Osteocyte (in vitro differentiated cells): ENCODE data around the gene VAMP2. TPM values are rescaled to one million over a fixed set of nuclear protein-coding genes. Genes with fewer than 3 reads are reported as not detected.

Source experiments
- DNase-seq: peaks from one replicate; pipeline ENCODE4 v3.0.0; 2021; ENCODE audit warnings: mixed read lengths; ENCODE audit not compliant: unreplicated experiment; ENCODE audit errors: extremely low spot score
- H3K27ac Mint-ChIP-seq: one replicate; pipeline ENCODE4 v1.8.0; 2021; ENCODE audit warnings: mild to moderate bottlenecking, mixed read lengths; ENCODE audit not compliant: unreplicated experiment
- H3K27me3 Mint-ChIP-seq: one replicate; pipeline ENCODE4 v1.8.0; 2021; ENCODE audit warnings: mixed read lengths; ENCODE audit not compliant: unreplicated experiment
- H3K36me3 Mint-ChIP-seq: one replicate; pipeline ENCODE4 v1.8.0; 2021; ENCODE audit warnings: mixed read lengths; ENCODE audit not compliant: unreplicated experiment
- H3K4me1 Mint-ChIP-seq: one replicate; pipeline ENCODE4 v1.8.0; 2021; ENCODE audit warnings: mixed read lengths; ENCODE audit not compliant: unreplicated experiment
- H3K4me3 Mint-ChIP-seq: one replicate; pipeline ENCODE4 v1.8.0; 2021; ENCODE audit warnings: mild to moderate bottlenecking, moderate library complexity, mixed read lengths; ENCODE audit not compliant: unreplicated experiment
- H3K9me3 Mint-ChIP-seq: one replicate; pipeline ENCODE4 v1.8.0; 2021; ENCODE audit warnings: mixed read lengths; ENCODE audit not compliant: unreplicated experiment
- microRNA-seq: library from miRNA; unstranded; fragments of <30 nt; microRNA quantifications from one replicate; pipeline ENCODE4 v1.1.0, GENCODE V29; 2020; ENCODE audit not compliant: unreplicated experiment
- total RNA-seq: library from RNA; stranded (reverse); gene quantifications from 2 replicates; pipeline ENCODE4 v1.2.1, GENCODE V29; 2021
- TF ChIP-seq, protein P1 (sequence below): fragments of 200-600 bp; sonication (generic); IDR thresholded peaks from 2 replicates; pipeline ENCODE4 v1.5.0; 2021; ENCODE audit warnings: antibody characterized with exemption, mild to moderate bottlenecking, moderate library complexity

VAMP2 gene
- total RNA-seq, 1 donor from 2014 or later, result 70.0 TPM

DNA sequence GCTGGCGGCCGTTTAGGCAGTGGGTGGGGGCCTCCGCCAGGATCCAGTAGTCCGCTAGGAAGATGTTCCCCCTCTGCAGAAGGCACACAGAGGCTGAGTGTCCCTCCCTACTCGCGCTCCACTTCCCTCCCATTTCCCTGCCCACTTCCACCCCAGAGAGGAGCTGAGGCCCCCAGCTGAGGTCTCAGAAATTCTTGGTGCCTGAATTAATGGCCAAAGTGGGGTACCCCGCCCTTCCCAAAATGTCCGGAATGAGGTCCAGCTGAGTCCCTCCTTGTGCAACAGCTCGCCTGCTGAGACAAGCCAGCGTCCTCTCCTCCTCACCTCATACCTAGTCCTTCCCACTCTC is 52.3 kb downstream of the VAMP2 start:
- no peak overlapping the region for H3K4me3 Mint-ChIP-seq
- peaks cover 8% of the 10 kb centered on the region for H3K4me1 Mint-ChIP-seq

DNA sequence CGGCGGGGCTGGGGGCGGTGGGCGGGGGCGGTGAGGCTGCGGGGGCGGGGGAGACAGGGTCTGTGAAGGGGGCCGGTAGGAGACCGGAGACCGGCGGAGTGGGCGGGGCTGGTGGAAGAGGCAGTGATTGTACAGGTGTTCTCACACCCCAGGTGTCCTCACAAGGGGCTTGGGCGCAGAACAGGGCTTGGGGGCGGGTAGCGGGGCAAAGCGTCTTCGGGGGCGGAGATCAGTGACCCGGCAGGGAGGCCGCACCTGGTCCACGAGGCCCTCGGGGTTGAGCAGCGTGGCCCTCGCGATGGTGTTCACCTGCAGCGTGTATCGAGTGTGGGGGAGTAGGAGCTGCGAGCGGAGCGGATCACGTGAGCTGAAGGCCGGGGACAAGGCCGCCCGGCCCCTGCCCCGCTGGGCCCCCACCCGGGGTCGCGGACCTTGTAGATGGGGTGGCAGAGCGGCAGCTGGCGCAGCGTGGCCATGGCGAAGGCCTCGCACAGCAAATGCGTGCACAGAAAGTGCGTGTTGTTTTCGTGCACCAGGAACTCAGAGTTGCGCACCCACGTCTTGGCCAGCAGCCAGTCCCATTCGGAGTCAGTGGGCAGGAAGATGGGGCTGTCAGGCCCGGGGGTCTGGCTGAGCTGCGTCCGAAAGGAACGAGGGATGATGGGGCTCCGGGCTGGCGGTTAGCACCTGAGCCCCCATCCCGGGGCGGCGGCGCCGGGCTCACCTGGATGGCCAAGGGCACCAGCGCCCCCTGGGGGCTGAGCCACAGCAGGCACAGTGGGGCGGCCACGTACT is 52.9 kb downstream of the VAMP2 start:
- peaks cover 49% of the 10 kb centered on the region for H3K27me3 Mint-ChIP-seq
- H3K4me3 Mint-ChIP-seq, result no peak overlapping the region
- H3K4me1 Mint-ChIP-seq, result peaks cover 8% of the 10 kb centered on the region
- H3K27ac Mint-ChIP-seq, result no peak overlapping the region
- TF ChIP-seq, protein P1, sequence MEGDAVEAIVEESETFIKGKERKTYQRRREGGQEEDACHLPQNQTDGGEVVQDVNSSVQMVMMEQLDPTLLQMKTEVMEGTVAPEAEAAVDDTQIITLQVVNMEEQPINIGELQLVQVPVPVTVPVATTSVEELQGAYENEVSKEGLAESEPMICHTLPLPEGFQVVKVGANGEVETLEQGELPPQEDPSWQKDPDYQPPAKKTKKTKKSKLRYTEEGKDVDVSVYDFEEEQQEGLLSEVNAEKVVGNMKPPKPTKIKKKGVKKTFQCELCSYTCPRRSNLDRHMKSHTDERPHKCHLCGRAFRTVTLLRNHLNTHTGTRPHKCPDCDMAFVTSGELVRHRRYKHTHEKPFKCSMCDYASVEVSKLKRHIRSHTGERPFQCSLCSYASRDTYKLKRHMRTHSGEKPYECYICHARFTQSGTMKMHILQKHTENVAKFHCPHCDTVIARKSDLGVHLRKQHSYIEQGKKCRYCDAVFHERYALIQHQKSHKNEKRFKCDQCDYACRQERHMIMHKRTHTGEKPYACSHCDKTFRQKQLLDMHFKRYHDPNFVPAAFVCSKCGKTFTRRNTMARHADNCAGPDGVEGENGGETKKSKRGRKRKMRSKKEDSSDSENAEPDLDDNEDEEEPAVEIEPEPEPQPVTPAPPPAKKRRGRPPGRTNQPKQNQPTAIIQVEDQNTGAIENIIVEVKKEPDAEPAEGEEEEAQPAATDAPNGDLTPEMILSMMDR, result peak; percentile 76
- H3K36me3 Mint-ChIP-seq, result no peaks in the 10 kb centered on the region
- H3K9me3 Mint-ChIP-seq, result no peaks in the 10 kb centered on the region
- DNase-seq, result no peak

More for the DNA sequence above, 52.3 kb downstream of the VAMP2 start:
- H3K9me3 Mint-ChIP-seq, result no peaks in the 10 kb centered on the region
- no peak overlapping the region for H3K27ac Mint-ChIP-seq
- no peaks in the 10 kb centered on the region for H3K36me3 Mint-ChIP-seq
- no peak for DNase-seq
- TF ChIP-seq, protein P1, result no peak
- peaks cover 54% of the 10 kb centered on the region for H3K27me3 Mint-ChIP-seq

Small RNAs within 50 kb of the gene (microRNA-seq; reads per million reads assigned to microRNA genes)
- gene MIR4521 (9.9 reads per million, percentile 13 among the genes with 10 or more reads in this experiment), gene MIR6883 (not detected)

Other genes with a start within 250 kb of the VAMP2 start
- 2.3 and 3.0 TPM in 2 replicates for gene RNF227, start 246.7 kb downstream of the VAMP2 start, total RNA-seq
- gene KCNAB3, start 233.1 kb downstream of the VAMP2 start, total RNA-seq, result 2.6 and 3.7 TPM in 2 replicates
- 122 and 127 TPM in 2 replicates for gene TRAPPC1, start 231.0 kb downstream of the VAMP2 start, total RNA-seq
- 30.2 and 30.9 TPM in 2 replicates for gene CNTROB, start 230.7 kb downstream of the VAMP2 start, total RNA-seq
- gene GUCY2D, start 160.3 kb downstream of the VAMP2 start, total RNA-seq, result not detected in 2 replicates
- gene ALOX15B, start 123.9 kb downstream of the VAMP2 start, total RNA-seq, result not detected in 2 replicates
- gene ALOX12B, start 75.2 kb downstream of the VAMP2 start, total RNA-seq, result not detected in 2 replicates
- not detected in 2 replicates for gene ALOXE3, start 44.4 kb downstream of the VAMP2 start, total RNA-seq
- 2.0 and 2.3 TPM in 2 replicates for gene HES7, start 38.8 kb downstream of the VAMP2 start, total RNA-seq
- 106 and 173 TPM in 2 replicates for gene PER1, start 10.5 kb downstream of the VAMP2 start, total RNA-seq
- gene TMEM107, start 13.4 kb upstream of the VAMP2 start, total RNA-seq, result 8.4 and 10.5 TPM in 2 replicates
- gene BORCS6, start 27.2 kb upstream of the VAMP2 start, total RNA-seq, result 6.2 and 6.8 TPM in 2 replicates
- gene AURKB, start 47.6 kb upstream of the VAMP2 start, total RNA-seq, result 13.3 and 15.7 TPM in 2 replicates
- gene CTC1, start 85.1 kb upstream of the VAMP2 start, total RNA-seq, result 38.7 and 40.1 TPM in 2 replicates
- 48.9 and 53.6 TPM in 2 replicates for gene PFAS, start 86.3 kb upstream of the VAMP2 start, total RNA-seq
- gene RANGRF, start 125.7 kb upstream of the VAMP2 start, total RNA-seq, result 29.3 and 29.8 TPM in 2 replicates
- gene SLC25A35, start 132.5 kb upstream of the VAMP2 start, total RNA-seq, result 5.6 and 6.4 TPM in 2 replicates
- gene ARHGEF15, start 147.3 kb upstream of the VAMP2 start, total RNA-seq, result not detected in 2 replicates
- gene ODF4, start 176.9 kb upstream of the VAMP2 start, total RNA-seq, result not detected in 2 replicates
- gene RPL26, start 220.2 kb upstream of the VAMP2 start, total RNA-seq, result 1,600 and 1,654 TPM in 2 replicates
- gene RNF222, start 234.9 kb upstream of the VAMP2 start, total RNA-seq, result not detected in 2 replicates